Right forelimb (tissue), 1 donor: ENCODE data around the gene IL4.
A peak's percentile ranks its signal among the peaks of the same experiment; 100 is the strongest.

ENCODE experiments used
- DNase-seq: peaks from one replicate; pipeline ENCODE4 v3.0.0-alpha.2; 2018

IL4 gene

DNA sequence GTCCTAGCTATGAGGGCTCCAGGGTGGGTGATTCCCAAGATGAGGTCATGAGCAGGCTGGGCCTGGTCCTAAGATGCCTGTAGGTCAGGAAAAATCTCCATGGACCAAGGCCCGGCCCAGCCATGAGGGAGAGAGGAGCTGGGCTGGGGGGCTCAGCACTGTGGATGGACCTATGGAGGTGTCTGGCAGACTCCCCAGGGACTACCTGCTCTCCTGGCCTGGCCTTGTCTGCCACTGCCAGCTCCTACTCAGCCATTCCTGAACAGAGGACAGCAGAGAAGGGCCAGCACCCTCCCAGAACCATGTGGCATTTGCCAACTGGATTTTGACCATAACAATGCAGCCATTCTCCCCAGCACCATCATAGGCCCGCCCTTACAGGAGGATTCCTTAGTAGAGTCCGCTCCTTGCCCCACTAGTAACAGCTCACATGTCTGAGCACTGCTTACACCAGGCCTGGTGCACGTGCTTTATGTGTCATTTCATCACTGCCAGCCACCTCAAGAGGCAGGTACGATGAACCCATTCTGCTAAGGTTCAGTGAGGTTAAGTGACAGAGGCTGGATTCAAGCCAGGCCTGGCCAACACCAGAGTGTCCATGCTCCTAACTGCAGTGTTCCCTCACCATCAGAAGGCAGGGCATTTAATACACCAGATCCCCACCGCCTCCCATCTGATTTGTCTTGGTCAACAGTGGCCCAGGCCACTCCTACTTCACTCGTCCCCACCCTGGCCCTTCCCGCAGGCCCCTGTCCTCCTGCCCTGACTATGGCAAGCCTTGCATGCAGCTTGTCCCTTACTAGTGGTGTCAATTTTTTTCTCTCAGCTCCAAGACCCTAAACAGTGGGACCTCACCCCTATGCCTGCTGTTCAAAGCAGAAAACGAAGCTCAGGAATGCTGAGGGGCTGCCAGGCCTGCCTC lies 15.1 kb upstream of the IL4 start:
- no peak for DNase-seq

DNA sequence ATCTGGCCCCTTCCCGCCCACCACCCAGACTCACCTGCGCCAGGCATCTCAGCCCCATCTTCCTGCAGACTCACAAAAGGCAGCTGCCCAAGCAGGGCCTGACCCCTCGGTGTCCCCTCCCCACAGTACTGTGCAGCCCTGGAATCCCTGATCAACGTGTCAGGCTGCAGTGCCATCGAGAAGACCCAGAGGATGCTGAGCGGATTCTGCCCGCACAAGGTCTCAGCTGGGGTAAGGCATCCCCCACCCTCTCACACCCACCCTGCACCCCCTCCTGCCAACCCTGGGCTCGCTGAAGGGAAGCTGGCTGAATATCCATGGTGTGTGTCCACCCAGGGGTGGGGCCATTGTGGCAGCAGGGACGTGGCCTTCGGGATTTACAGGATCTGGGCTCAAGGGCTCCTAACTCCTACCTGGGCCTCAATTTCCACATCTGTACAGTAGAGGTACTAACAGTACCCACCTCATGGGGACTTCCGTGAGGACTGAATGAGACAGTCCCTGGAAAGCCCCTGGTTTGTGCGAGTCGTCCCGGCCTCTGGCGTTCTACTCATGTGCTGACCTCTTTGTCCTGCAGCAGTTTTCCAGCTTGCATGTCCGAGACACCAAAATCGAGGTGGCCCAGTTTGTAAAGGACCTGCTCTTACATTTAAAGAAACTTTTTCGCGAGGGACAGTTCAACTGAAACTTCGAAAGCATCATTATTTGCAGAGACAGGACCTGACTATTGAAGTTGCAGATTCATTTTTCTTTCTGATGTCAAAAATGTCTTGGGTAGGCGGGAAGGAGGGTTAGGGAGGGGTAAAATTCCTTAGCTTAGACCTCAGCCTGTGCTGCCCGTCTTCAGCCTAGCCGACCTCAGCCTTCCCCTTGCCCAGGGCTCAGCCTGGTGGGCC lies 13.9 kb upstream of the IL4 start:
- no peak for DNase-seq

- no peak for DNase-seq
Measured at GRCh38 chr5:132661231-132662003, 12.4 kb upstream of the IL4 start.

DNA sequence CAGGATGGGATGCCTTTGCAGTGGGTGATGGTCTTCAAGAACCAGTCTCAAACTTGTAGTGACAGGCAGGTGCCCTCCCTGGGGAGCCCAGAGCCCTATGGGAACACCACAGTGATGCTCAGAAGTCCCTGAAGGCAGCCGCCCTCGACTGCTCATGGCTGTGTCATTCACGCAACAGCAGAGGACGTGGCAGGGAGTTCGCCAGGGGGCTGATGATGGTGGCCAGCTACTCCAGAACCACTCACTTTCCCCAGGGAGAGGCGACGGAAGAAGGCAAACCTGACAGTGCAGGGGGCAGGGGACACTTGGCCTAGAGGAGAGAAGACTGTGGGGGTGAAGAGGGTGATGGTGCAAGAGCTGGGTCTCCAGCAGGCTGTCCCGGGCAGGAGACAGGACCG lies 11.8 kb upstream of the IL4 start:
- DNase-seq = no peak

DNA sequence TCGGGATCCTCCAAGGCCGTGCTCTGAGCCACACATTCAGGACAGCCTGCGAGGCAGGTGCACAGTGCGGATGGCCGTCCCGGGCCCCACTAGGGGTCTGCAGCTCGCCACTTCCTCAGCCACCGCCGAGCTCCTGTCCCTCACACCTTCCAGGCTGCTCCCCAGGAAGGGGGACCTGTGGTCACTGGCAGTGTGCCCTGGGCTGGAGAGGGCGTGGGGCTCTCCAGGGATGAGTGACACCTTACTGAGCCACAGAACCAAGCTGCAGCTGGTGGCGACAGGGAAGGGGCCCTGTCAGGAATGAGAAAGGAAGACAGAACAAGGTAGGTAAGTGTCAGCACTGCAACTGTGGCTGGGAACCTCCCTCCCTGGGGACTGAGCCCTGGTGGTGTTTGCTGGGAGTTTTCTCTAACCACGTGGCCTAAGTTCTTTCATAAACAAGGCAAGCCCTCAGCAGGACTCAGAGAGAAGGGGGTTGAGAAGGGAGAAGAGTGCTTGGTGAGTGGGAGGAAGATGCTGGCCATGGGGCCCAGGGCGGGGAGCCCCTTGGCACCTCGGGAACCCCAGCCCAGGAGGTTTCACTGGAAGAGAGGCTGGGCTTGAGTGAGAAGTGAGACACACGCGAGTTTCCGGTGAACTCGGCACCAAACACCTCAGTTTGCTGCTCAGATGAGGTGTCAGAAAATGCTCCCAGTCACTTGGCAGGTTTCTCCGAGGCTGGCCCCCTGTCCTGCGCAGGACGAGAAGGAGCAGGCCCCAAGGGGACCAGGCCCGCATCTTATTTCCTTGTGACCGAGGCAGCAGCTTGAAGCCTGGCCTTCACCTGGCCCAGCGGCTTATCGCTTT lies 10.6 kb upstream of the IL4 start:
- no peak for DNase-seq

DNA sequence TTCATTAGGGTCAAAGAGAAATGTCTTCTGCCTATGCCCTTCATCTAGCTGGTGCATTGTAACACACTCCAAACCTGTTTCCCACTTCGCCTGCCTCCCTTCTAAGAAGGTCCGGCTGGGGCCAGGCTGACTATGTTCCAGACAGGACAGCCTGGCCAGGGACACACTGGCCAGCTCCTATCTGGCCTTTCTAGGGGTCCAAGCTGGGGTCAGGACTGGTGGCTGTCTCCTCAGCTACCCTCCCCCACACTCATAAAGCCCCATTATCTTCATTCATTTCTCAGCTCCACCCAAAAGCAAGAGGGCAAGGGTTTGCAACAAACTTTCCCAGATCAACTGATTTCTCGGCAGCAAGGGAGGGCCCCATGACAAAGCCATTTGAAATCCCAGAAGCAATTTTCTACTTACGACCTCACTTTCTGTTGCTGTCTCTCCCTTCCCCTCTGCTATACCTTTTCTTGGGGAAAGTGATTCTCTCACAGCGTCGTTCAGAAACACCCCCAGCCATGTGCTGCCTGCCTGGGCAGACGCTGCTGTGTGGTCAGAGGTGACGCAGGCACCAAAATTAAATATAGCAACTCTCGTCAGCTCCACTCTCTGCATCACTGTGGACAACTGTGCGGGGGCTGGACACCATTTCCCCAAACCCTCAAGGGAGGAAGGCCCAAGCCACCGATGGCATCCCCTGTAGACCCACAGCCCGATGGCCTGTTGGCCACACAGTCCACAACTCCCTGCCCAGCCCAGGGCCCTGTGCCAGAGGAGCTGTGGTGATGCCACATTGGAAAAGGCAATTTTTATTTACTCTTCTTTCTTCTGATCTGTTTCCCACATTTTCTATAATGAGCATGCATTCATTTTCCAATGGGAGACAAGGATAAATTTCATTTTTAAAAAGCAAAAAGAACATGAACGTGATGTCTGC lies 9.8 kb upstream of the IL4 start:
- DNase-seq = peak; percentile 46

DNA sequence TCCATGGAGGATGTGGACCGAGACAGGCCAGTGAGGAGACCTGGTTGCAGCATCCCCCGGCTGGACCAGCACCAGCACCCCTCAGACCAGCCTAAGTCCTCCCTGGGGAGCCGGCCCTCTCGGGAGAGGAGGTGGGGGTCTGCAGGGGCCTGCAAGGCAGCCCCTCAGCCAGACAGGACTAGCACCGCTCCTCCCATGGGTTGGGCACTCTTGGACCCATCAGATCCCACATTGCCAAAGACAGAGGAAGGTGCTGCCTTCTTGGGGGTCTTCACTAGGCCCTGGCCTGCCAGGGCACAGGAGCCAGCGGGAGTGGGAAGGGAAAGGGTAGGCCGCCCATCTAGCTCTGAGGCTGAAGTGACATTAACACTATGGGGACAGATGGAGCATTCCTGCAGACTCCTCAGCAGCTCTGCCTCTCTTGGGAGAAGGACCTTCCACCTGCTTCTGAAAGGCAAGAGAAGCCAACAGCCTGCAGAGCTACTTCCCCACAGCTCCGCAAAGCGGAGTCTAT lies 9.0 kb upstream of the IL4 start:
- DNase-seq = peak; percentile 28

- DNase-seq = no peak
Measured at GRCh38 chr5:132665574-132666080, 8.2 kb upstream of the IL4 start.

- DNase-seq = no peak
Measured at GRCh38 chr5:132666310-132667123, 7.3 kb upstream of the IL4 start.

DNA sequence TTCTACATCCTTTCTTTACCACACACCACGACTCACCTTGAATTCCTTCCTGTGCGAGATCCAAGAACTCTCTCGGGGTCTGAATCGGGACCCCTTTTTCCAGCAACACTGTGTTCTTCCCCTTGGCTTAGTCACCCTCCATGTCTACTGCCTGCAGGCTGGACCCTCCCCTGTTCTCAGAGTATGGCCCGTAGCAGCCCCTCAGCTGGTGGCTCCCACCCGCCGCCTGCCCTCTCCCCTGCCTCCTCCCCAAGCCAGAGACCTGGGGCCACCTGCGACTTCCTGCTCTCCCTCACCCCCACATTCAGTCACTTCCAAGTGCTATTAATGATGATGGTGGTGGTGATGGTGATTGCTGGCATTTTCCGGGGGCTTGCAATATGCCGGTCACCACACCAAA lies 6.5 kb upstream of the IL4 start:
- DNase-seq = no peak

- no peak for DNase-seq
Measured at GRCh38 chr5:132667761-132668705, 5.8 kb upstream of the IL4 start.

- DNase-seq = no peak
Measured at GRCh38 chr5:132668706-132669454, 4.9 kb upstream of the IL4 start.

- DNase-seq = no peak
Measured at GRCh38 chr5:132669455-132669820, 4.4 kb upstream of the IL4 start.

GRCh38 chr5:132669966-132670882 lies 3.6 kb upstream of the IL4 start:
- no peak for DNase-seq

DNA sequence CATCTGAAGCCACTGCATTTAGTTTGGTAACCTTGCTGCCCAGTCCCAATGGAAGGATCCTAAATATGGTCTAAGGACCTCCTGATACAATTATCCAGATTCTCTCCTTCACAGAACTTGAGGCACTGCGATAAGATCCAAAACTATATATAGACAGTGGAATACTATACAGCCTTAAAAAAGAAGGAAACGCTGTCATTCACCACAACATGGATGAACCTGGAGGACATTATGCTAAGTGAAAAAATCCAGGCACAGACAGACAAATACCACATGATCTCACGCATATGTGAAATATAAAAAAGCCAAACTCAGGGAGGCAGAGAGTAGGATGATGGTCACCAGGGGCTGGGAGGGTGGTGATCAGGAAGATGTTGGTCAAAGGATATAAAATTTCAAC lies 2.8 kb upstream of the IL4 start:
- no peak for DNase-seq

DNA sequence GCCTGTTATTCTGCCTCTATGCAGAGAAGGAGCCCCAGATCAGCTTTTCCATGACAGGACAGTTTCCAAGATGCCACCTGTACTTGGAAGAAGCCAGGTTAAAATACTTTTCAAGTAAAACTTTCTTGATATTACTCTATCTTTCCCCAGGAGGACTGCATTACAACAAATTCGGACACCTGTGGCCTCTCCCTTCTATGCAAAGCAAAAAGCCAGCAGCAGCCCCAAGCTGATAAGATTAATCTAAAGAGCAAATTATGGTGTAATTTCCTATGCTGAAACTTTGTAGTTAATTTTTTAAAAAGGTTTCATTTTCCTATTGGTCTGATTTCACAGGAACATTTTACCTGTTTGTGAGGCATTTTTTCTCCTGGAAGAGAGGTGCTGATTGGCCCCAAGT lies 301 bp upstream of the IL4 start:
- no peak for DNase-seq
